Keratinocyte (primary cell): ENCODE results near the gene ACSS1. TPM values are rescaled to one million over a fixed set of nuclear protein-coding genes. Genes with fewer than 3 reads are reported as not detected.

Experiments used
- DNase-seq: peaks from one replicate; pipeline ENCODE4 v3.0.0-alpha.2; 2011; ENCODE audit warnings: low read depth, missing footprints, low spot score
- FAIRE-seq: peaks from 2 replicates; lab custom pipeline; 2011; peaks lifted over from hg19 to GRCh38; lab: Jason Lieb, UNC
- H2AFZ ChIP-seq: 2 replicates; pipeline ENCODE4 v1.6.0; 2012; ENCODE audit warnings: low read length, control low read depth, inconsistent platforms; ENCODE audit not compliant: control insufficient read depth
- H3K27ac ChIP-seq: 2 replicates; pipeline ENCODE4 v1.5.1; 2011; ENCODE audit warnings: low read length; ENCODE audit not compliant: control insufficient read depth, insufficient read depth
- H3K27me3 ChIP-seq: 3 replicates; pipeline ENCODE4 v1.6.0; 2011; ENCODE audit warnings: low read length; ENCODE audit not compliant: control insufficient read depth, insufficient read depth; ENCODE audit errors: extremely low read depth
- H3K36me3 ChIP-seq, 2 experiments: 2 replicates in 1 of 2; 3 replicates in 1 of 2; pipeline ENCODE4 v1.5.1; 2011; ENCODE audit warnings: low read length in 2 of 2, mild to moderate bottlenecking in 1 of 2; ENCODE audit not compliant: control insufficient read depth in 2 of 2, insufficient read depth in 2 of 2; ENCODE audit errors: extremely low read depth in 1 of 2
- H3K4me1 ChIP-seq: 3 replicates; pipeline ENCODE4 v1.5.1; 2011; ENCODE audit warnings: low read length; ENCODE audit not compliant: control insufficient read depth, insufficient read depth; ENCODE audit errors: extremely low read depth
- H3K4me2 ChIP-seq: 3 replicates; pipeline ENCODE4 v1.6.0; 2011; ENCODE audit warnings: low read depth, low read length; ENCODE audit not compliant: control insufficient read depth, insufficient read depth; ENCODE audit errors: extremely low read depth
- H3K4me3 ChIP-seq, 3 experiments: fragments of 200-600 bp in 1 of 3; sonication (generic) in 1 of 3; 2 replicates in 2 of 3; 3 replicates in 1 of 3; pipeline ENCODE4 v1.5.1; 2011 to 2016; ENCODE audit warnings: low read length in 3 of 3, mild to moderate bottlenecking in 3 of 3, control low read depth in 2 of 3, inconsistent platforms in 1 of 3, low read depth in 1 of 3, mixed read lengths in 1 of 3, mixed run types in 1 of 3, moderate library complexity in 1 of 3; ENCODE audit not compliant: control insufficient read depth in 2 of 3, insufficient read depth in 2 of 3; ENCODE audit errors: extremely low read depth in 1 of 3
- H3K79me2 ChIP-seq: 2 replicates; pipeline ENCODE4 v1.6.0; 2012; ENCODE audit warnings: low read length; ENCODE audit not compliant: control insufficient read depth, insufficient read depth
- H3K9ac ChIP-seq: 3 replicates; pipeline ENCODE4 v1.6.0; 2011; ENCODE audit warnings: low read length; ENCODE audit not compliant: control insufficient read depth, insufficient read depth; ENCODE audit errors: extremely low read depth
- H3K9me1 ChIP-seq: 3 replicates; pipeline ENCODE4 v1.6.0; 2011; ENCODE audit warnings: low read length; ENCODE audit not compliant: control insufficient read depth, insufficient read depth; ENCODE audit errors: extremely low read depth
- H3K9me3 ChIP-seq: 2 replicates; pipeline ENCODE4 v1.5.1; 2012; ENCODE audit warnings: low read depth, low read length; ENCODE audit not compliant: control insufficient read depth
- H4K20me1 ChIP-seq: 3 replicates; pipeline ENCODE4 v1.6.0; 2011; ENCODE audit warnings: low read length; ENCODE audit not compliant: control insufficient read depth, insufficient read depth; ENCODE audit errors: extremely low read depth
- EZH2 ChIP-seq: IDR thresholded peaks from one replicate; pipeline ENCODE4 v1.6.1; 2012; ENCODE audit warnings: inconsistent platforms, mild to moderate bottlenecking, low read length, moderate library complexity
- dilution Hi-C: fragments of 300-500 bp; cut with MboI; formaldehyde crosslinking; loops from one replicate; pipeline ENCODE4 v1.7.0; 2020; ENCODE audit warnings: low sequenced_read_pairs; ENCODE audit not compliant: extremely low pct_ligation_motif_present
- polyA plus RNA-seq, 5 experiments: library from polyadenylated mRNA; depleted of rRNA in 3 of 5; stranded (reverse) in 3 of 5; stranded (forward) in 1 of 5; unstranded in 1 of 5; fragments of >200 nt; gene quantifications; 1 replicate in 1 of 5; 2 replicates in 3 of 5; 3 replicates in 1 of 5; pipeline versions ENCODE4 v1.2.1 to v1.2.3, GENCODE V29; 2011 to 2012; ENCODE audit warnings: missing spikeins in 2 of 5, low read depth in 1 of 5, low replicate concordance in 1 of 5
- TF ChIP-seq, protein P1 (sequence below), 3 experiments: IDR thresholded peaks in 1 of 3; conservative IDR thresholded peaks in 1 of 3; optimal IDR thresholded peaks in 1 of 3; 2 replicates in 2 of 3; 3 replicates in 1 of 3; pipeline versions ENCODE3 to v1.5.1; 2011; ENCODE audit warnings: low read length in 3 of 3, mild to moderate bottlenecking in 3 of 3, moderate library complexity in 2 of 3, control low read depth in 1 of 3, inconsistent platforms in 1 of 3; ENCODE audit not compliant: insufficient read depth in 2 of 3; ENCODE audit errors: extremely low read depth in 1 of 3

ACSS1 gene
- polyA plus RNA-seq, 1 donor (not counting 4 experiments of a cell fraction or from before 2014, with no cell fraction given) = 1.5 TPM

DNA sequence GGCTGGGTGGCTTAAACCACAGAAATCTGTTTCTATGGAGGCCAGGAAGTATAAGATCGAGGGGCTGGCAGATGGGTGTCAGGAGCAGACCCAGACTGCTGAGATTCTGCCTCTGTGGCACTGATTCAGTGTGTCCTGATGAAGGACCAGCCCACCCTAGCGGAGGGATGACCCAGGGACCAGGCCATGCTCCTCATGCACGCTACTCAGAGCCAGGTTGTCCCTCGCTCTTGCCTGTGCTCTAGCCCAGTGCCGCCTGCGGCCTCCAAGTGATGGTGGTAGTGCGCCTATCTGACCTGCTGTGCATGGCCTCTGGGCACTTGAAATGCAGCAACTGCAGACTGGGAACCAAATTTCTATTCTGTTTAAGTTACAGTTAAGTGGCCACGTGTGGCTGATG lies 52.3 kb downstream of the ACSS1 start:
- H3K79me2 ChIP-seq = no peaks in the 10 kb centered on the region

DNA sequence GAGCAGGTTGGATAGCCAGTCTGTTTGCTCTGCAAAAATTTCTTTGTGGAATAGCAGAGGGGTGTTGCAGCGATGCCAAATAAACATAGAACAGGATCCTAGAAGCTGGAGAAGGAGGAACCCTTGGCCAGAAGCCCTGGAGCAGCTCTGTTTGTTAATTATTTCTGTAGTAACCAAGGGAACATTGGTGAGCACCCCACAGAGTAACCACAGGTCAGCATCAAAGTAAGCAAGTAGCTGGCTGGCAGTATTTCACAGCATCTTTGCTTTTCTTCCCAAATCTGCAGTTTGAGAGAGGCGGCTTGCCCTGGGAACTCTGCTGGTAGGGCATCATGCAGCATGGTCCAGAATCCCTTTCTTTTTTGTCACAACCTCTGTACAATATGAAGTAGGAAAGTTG lies 52.7 kb downstream of the ACSS1 start:
- no peak for DNase-seq
- dilution Hi-C loops = no loop called here
- no peaks in the 10 kb centered on the region for H3K9me3 ChIP-seq
- no peak overlapping the region for H3K9ac ChIP-seq
- H3K4me2 ChIP-seq = no peak overlapping the region
- no peak overlapping the region for H3K27ac ChIP-seq
- no peak overlapping the region for H3K4me3 ChIP-seq
- peaks cover 8% of the 10 kb centered on the region for H3K4me1 ChIP-seq
- FAIRE-seq = no peak
- no peak overlapping the region for H2AFZ ChIP-seq
- no peaks in the 10 kb centered on the region for H3K27me3 ChIP-seq
- no peaks in the 10 kb centered on the region for H3K36me3 ChIP-seq
- H3K79me2 ChIP-seq = no peaks in the 10 kb centered on the region
- no peaks in the 10 kb centered on the region for H4K20me1 ChIP-seq
- TF ChIP-seq, protein P1, sequence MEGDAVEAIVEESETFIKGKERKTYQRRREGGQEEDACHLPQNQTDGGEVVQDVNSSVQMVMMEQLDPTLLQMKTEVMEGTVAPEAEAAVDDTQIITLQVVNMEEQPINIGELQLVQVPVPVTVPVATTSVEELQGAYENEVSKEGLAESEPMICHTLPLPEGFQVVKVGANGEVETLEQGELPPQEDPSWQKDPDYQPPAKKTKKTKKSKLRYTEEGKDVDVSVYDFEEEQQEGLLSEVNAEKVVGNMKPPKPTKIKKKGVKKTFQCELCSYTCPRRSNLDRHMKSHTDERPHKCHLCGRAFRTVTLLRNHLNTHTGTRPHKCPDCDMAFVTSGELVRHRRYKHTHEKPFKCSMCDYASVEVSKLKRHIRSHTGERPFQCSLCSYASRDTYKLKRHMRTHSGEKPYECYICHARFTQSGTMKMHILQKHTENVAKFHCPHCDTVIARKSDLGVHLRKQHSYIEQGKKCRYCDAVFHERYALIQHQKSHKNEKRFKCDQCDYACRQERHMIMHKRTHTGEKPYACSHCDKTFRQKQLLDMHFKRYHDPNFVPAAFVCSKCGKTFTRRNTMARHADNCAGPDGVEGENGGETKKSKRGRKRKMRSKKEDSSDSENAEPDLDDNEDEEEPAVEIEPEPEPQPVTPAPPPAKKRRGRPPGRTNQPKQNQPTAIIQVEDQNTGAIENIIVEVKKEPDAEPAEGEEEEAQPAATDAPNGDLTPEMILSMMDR (optimal IDR thresholded peaks at IDR 0.05 in 1 of 3, IDR thresholded peaks at IDR 0.05 in 1 of 3, conservative IDR thresholded peaks at IDR 0.05 in 1 of 3; ENCODE audit: extremely low read depth in 1 of 3, insufficient read depth in 2 of 3, low read length in 3 of 3) = no peak
- TF ChIP-seq EZH2 = no peak
- H3K9me1 ChIP-seq = no peaks in the 10 kb centered on the region

More for the DNA sequence above, 52.3 kb downstream of the ACSS1 start:
- H3K4me3 ChIP-seq = no peak overlapping the region
- FAIRE-seq = no peak
- no peak overlapping the region for H2AFZ ChIP-seq
- no peaks in the 10 kb centered on the region for H4K20me1 ChIP-seq
- H3K9me1 ChIP-seq = no peaks in the 10 kb centered on the region
- DNase-seq = no peak
- no peak overlapping the region for H3K27ac ChIP-seq
- TF ChIP-seq, protein P1 (optimal IDR thresholded peaks at IDR 0.05 in 1 of 3, IDR thresholded peaks at IDR 0.05 in 1 of 3, conservative IDR thresholded peaks at IDR 0.05 in 1 of 3; ENCODE audit: extremely low read depth in 1 of 3, insufficient read depth in 2 of 3, low read length in 3 of 3) = no peak
- TF ChIP-seq EZH2 = no peak
- no peak overlapping the region for H3K9ac ChIP-seq
- dilution Hi-C loops = no loop called here
- no peaks in the 10 kb centered on the region for H3K9me3 ChIP-seq
- H3K4me1 ChIP-seq = peaks cover 3% of the 10 kb centered on the region
- no peaks in the 10 kb centered on the region for H3K36me3 ChIP-seq
- no peak overlapping the region for H3K4me2 ChIP-seq
- no peaks in the 10 kb centered on the region for H3K27me3 ChIP-seq
